Heart left ventricle (tissue), 16 donors: Measurements from ENCODE around the gene TRAF2. TPM values are rescaled to one million over a fixed set of nuclear protein-coding genes. Genes with fewer than 3 reads are reported as not detected.

Experiments
- ATAC-seq, 4 donors: fragments of 200-7000 bp; cut with Tn5 transposase; one replicate each; pipeline ENCODE4 v1.9.1; 2020 to 2022; ENCODE audit warnings: moderate library complexity in 4 of 4, mild to moderate bottlenecking in 3 of 4, moderate number of reproducible peaks in 1 of 4
- DNase-seq, 5 donors: peaks; one replicate each; pipeline ENCODE4 v3.0.0-alpha.2; 2020
- H3K27ac ChIP-seq, 12 donors: fragments of 200-600 bp; sonication (generic) in 4 of 12; one replicate each; pipeline versions ENCODE4 v1.5.0 to v1.8.0; 2016 to 2022; ENCODE audit warnings: mild to moderate bottlenecking in 2 of 12
- H3K27me3 ChIP-seq, 9 donors: fragments of 200-600 bp; sonication (generic) in 2 of 9; one replicate each; pipeline versions ENCODE4 v1.5.1 to v1.8.0; 2016 to 2022; ENCODE audit warnings: mild to moderate bottlenecking in 3 of 9
- H3K36me3 ChIP-seq, 9 donors: fragments of 200-600 bp; sonication (generic) in 2 of 9; one replicate each; pipeline versions ENCODE4 v1.5.0 to v1.8.0; 2018 to 2022; ENCODE audit warnings: mild to moderate bottlenecking in 2 of 9
- H3K4me1 ChIP-seq, 12 donors: fragments of 200-600 bp; sonication (generic) in 4 of 12; one replicate each; pipeline versions ENCODE4 v1.5.0 to v1.8.0; 2016 to 2022; ENCODE audit warnings: mild to moderate bottlenecking in 3 of 12
- H3K4me3 ChIP-seq, 12 donors: fragments of 200-600 bp; sonication (generic) in 4 of 12; one replicate each; pipeline versions ENCODE4 v1.5.0 to v1.8.0; 2017 to 2022; ENCODE audit warnings: mild to moderate bottlenecking in 9 of 12, moderate library complexity in 4 of 12
- H3K9me3 ChIP-seq, 12 donors: fragments of 200-600 bp; sonication (generic) in 4 of 12; one replicate each; pipeline versions ENCODE4 v1.5.0 to v1.8.0; 2016 to 2022; ENCODE audit warnings: mild to moderate bottlenecking in 1 of 12
- POLR2A ChIP-seq, 2 donors: fragments of 450-650 bp; IDR thresholded peaks; one replicate each; pipeline ENCODE4 v1.6.1; 2017; ENCODE audit warnings: antibody characterized with exemption in 2 of 2, mild to moderate bottlenecking in 2 of 2, moderate library complexity in 2 of 2
- WGBS, 4 donors: extraction: QIAGEN DNeasy Blood & Tissue Kit in 2 of 4; methylation state at CpG; one replicate each; pipeline versions ENCODE4 v1.1.5 to v1.1.7; 2013 to 2018; 5-methylcytosine and 5-hydroxymethylcytosine counted together
- intact Hi-C, 10 donors: fragments of 100-400 bp; cut with DNase I; formaldehyde crosslinking; loops; one replicate each; pipeline versions ENCODE4 v1.11.1 to v1.14.2; 2022
- polyA plus RNA-seq, 2 donors: library from polyadenylated mRNA; stranded (reverse); fragments of 200-250 nt; gene quantifications; one replicate each; pipeline ENCODE4 v1.2.3, GENCODE V29; 2013
- total RNA-seq, 9 donors: library from RNA; depleted of rRNA in 2 of 9; stranded (reverse); fragments of >200 nt in 2 of 9; fragmentation: NEBNext Ultra II Directional in 3 of 9; extraction: Animal tissue kit (Norgen Biotek cat#: 25700) in 3 of 9; gene quantifications; one replicate each; pipeline versions ENCODE4 v1.1.0 to v1.2.4, GENCODE V29; 2016 to 2023
- TF ChIP-seq, protein P1 (sequence below), 12 donors: fragments of 200-600 bp; sonication (generic) in 4 of 12; IDR thresholded peaks; one replicate each; pipeline versions ENCODE4 v1.5.0 to v1.8.0; 2018 to 2022; ENCODE audit warnings: antibody characterized with exemption in 12 of 12, mild to moderate bottlenecking in 5 of 12
- donor health status: ischemic (EF 13 %, LVEDD 7.1; RV severe dilation, severe dysfunction).
- donor health status: healthy with polysubstance abuse.
- donor health status: DM: no; HTN: yes; CAD: no.
- donor health status: DM: no; HTN: no; CAD: no.
- donor health status: ischemic (EF 25% LVEDD 6.9; RV normal size, moderate dysfunction).
- donor health status: ischemic (EF 25% LVEDD 5.7; RV mildly dilated, moderate dysfunction).
- donor health status: healthy.
- donor health status: DM: yes; HTN: yes; CAD: no.
- donor health status: ischemic (EF 35%, LVEDD 5.7; RV mildly dilated, moderate dysfunction).
- donor health status: nonischemic (EF 11% LVEDD 7.7; RV severe dilation, severe dysfunction).
- donor health status: DM: yes; HTN: yes; CAD: no.
- donor health status: PGD.
- donor health status: ischemic (EF 29% LVEDD 5.4; RV normal size, mild dysfunction).
- donor health status: nonischemic (EF 23%, LVEDD 6.1; RV moderate dilation, normal function).

Gene TRAF2
- total and polyA plus RNA-seq, 11 donors, result 6.3 to 28.3 (median 9.4) TPM

DNA sequence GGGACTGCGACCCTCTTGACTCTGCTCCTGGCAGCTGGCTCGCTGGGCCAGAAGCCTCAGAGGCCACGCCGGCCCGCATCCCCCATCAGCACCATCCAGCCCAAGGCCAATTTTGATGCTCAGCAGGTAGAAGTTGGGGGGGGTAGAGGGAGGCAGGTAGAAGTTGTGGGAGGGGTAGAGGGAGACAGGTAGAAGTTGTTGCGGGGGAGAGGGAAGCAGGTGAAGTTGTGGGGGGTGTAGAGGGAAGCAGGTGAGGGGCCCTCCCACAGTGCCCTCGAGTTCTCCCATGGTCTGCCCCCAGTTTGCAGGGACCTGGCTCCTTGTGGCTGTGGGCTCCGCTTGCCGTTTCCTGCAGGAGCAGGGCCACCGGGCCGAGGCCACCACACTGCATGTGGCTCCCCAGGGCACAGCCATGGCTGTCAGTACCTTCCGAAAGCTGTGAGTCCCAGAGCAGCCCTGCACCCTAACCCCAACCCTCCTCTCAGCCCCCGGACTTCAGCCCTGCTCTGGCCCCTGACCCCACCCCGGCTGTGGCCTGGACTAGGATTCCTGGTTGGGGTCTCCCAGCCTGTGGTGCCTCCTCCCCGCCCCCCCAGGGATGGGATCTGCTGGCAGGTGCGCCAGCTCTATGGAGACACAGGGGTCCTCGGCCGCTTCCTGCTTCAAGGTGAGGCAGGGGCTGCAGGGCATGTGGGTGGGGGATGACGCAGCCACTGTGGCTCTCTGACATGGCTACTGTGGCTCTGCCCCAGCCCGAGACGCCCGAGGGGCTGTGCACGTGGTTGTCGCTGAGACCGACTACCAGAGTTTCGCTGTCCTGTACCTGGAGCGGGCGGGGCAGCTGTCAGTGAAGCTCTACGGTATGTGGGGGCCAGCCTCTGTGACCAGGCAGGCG lies 59.3 kb downstream of the TRAF2 start:
- no peaks in the 10 kb centered on the region for H3K9me3 ChIP-seq
- WGBS, 4 donors, result 88 to 91% (median 90%) methylated on average over 15 to 30 of the region's 30 CpGs
- no peaks in the 10 kb centered on the region for H3K27me3 ChIP-seq
- H3K27ac ChIP-seq, result no peak overlapping the region
- no peak for TF ChIP-seq POLR2A (IDR thresholded peaks at IDR 0.05)
- TF ChIP-seq, protein P1, sequence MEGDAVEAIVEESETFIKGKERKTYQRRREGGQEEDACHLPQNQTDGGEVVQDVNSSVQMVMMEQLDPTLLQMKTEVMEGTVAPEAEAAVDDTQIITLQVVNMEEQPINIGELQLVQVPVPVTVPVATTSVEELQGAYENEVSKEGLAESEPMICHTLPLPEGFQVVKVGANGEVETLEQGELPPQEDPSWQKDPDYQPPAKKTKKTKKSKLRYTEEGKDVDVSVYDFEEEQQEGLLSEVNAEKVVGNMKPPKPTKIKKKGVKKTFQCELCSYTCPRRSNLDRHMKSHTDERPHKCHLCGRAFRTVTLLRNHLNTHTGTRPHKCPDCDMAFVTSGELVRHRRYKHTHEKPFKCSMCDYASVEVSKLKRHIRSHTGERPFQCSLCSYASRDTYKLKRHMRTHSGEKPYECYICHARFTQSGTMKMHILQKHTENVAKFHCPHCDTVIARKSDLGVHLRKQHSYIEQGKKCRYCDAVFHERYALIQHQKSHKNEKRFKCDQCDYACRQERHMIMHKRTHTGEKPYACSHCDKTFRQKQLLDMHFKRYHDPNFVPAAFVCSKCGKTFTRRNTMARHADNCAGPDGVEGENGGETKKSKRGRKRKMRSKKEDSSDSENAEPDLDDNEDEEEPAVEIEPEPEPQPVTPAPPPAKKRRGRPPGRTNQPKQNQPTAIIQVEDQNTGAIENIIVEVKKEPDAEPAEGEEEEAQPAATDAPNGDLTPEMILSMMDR (IDR thresholded peaks at IDR 0.05), result no peak
- no peak overlapping the region for H3K4me3 ChIP-seq
- ATAC-seq (no peak), DNase-seq (peak in 1 of 5 donors; percentile 67)
- H3K36me3 ChIP-seq, result peaks cover 6 to 28% (median 26%) of the 10 kb centered on the region in 9 donors
- H3K4me1 ChIP-seq, result peaks cover 7 to 70% (median 40%) of the 10 kb centered on the region in 12 donors
- intact Hi-C loops, result loop anchor here (2.0 to 5.0 kb wide), 11 partner anchors 37 to 155 kb away; partner anchors contain the start of genes PAXX (in 3 of the 10), PHPT1 (in 2 of the 10), TMEM141 (in 2 of the 10) and ABCA2 (in 1 of the 10)

- ATAC-seq, result no peak
- H3K27ac ChIP-seq, result peak overlapping the region in 1 of 12 donors; percentile 71
- peaks cover 7 to 70% (median 38%) of the 10 kb centered on the region in 12 donors for H3K4me1 ChIP-seq
- WGBS, 4 donors, result 83 to 89% (median 87%) methylated on average over 14 to 27 of the region's 27 CpGs
- peak in 2 of 5 donors; percentile 33 to 61 for DNase-seq
- H3K4me3 ChIP-seq, result no peak overlapping the region
- TF ChIP-seq, protein P1 (IDR thresholded peaks at IDR 0.05), result no peak
- TF ChIP-seq POLR2A (IDR thresholded peaks at IDR 0.05), result no peak
- intact Hi-C loops, result loop anchor here in 8 of 10 donors (2.0 to 5.0 kb wide), 9 partner anchors 36 to 154 kb away; partner anchors contain the start of genes PAXX (in 3 of the 8), ABCA2 (in 1 of the 8), CLIC3 (in 1 of the 8) and FUT7 (in 1 of the 8)
- H3K9me3 ChIP-seq, result no peaks in the 10 kb centered on the region
- no peaks in the 10 kb centered on the region for H3K27me3 ChIP-seq
- H3K36me3 ChIP-seq, result peaks cover 6 to 20% (median 17%) of the 10 kb centered on the region in 9 donors
Measured at GRCh38 chr9:136946228-136947027, 60.1 kb downstream of the TRAF2 start.

DNA sequence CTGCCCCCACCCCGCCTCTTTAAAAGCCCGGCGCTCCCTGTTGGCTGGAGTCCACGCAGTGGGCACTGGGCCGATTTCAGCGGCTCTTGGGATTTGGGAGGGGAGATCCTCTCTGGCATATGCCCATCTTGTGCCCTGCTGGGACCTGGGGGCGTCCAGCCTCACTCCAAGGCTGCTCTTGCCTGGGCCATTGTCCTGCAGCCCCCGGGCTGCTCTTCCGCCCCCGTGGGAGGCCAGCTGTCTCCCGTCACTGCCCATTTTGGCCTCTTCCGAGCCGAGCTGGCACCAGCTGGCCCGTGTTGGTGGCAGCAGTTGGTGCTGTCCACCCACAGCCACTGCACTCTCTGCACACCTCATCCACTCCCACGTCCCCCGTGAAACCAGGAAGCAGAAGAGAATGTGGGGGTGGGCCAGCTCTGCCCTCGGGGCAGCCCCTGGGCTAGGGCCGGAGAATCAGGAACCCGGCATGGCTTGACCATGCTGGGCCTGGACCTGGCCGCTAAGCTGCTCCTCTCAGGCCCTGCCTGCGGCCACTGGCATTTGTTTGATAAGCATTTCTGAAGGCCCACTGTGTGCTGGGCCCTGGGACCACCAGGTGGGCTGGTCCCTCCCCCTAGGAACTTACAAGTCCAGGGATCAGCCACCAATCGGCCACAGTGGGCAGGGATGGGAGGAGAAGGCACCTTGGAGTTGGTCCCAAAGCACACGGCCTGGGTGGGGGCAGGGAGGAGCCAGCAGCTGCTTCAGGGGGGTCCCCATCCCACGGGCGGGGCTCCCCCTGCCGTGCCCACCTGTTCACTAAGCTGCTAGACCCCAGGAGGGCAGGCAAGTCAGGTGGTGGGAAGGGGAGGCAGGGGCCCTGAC lies 60.9 kb downstream of the TRAF2 start:
- no peak for ATAC-seq
- WGBS, 4 donors, result 57 to 72% (median 58%) methylated on average over 20 to 26 of the region's 26 CpGs
- peak in 2 of 5 donors; percentile 29 to 63 for DNase-seq
- Histone ChIP-seq H3K27ac (peak overlapping the region in 8 of 12 donors; percentile 1 to 92 (median 52)), H3K9me3 (no peaks in the 10 kb centered on the region), H3K27me3 (no peaks in the 10 kb centered on the region), H3K4me3 (no peak overlapping the region), H3K4me1 (peaks cover 4 to 68% (median 38%) of the 10 kb centered on the region in 12 donors), H3K36me3 (peaks cover 1 to 12% (median 9%) of the 10 kb centered on the region in 9 donors)
- TF ChIP-seq POLR2A (IDR thresholded peaks at IDR 0.05), result no peak
- TF ChIP-seq, protein P1 (IDR thresholded peaks at IDR 0.05), result no peak
- intact Hi-C loops, result loop anchor here in 8 of 10 donors (2.0 to 5.0 kb wide), 9 partner anchors 35 to 155 kb away; partner anchors contain the start of genes PAXX (in 3 of the 8), ABCA2 (in 1 of the 8), CLIC3 (in 1 of the 8) and FUT7 (in 1 of the 8)
